GM21515 (cell line): ENCODE data around the gene NEUROD2.

Source experiments
- ATAC-seq: cut with Tn5 transposase; IDR thresholded peaks from one replicate; pipeline ENCODE4 v1.9.1; 2021; ENCODE audit not compliant: unreplicated experiment

NEUROD2 gene

DNA sequence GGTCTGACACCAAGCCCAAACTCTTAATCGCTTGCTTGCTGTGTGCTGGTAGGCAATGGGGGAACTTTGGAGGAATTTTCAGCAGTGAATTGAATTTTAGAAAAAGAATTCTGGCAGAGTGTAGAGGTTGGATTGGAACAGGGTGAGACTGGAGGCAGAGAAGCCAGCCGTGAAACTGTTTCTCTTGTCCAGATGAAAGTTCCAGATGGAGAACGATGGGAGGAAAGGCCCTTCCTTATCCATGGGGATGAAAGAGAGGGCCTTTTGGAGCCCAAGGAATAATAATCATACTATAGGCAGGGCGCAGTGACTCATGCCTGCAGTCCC, 26.0 kb downstream of the NEUROD2 start:
- ATAC-seq, result no peak

GRCh38 chr17:39581071-39581758, 26.5 kb downstream of the NEUROD2 start:
- ATAC-seq, result no peak

DNA sequence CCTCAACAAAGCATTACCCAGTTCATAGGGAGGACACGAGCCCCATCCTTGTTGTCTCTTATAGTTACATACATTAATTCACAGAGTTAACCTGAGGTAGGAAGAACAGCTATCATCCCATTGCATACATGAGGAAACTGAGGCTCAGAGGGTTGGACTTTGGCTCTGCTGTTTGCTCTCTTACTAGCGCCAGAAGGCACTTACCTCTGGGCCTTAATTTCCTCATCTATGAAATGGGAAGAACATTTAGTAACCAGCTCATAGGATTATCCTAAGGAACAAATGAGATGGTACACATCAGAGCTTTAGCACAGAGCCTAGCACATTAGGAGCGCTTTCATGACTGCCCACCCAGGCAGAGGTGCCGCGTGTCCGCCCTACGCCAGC, 27.6 kb downstream of the NEUROD2 start:
- ATAC-seq, result no peak

- ATAC-seq, result no peak
Measured at GRCh38 chr17:39579318-39580081, 28.2 kb downstream of the NEUROD2 start.

GRCh38 chr17:39578272-39578671, 29.4 kb downstream of the NEUROD2 start:
- no peak for ATAC-seq

DNA sequence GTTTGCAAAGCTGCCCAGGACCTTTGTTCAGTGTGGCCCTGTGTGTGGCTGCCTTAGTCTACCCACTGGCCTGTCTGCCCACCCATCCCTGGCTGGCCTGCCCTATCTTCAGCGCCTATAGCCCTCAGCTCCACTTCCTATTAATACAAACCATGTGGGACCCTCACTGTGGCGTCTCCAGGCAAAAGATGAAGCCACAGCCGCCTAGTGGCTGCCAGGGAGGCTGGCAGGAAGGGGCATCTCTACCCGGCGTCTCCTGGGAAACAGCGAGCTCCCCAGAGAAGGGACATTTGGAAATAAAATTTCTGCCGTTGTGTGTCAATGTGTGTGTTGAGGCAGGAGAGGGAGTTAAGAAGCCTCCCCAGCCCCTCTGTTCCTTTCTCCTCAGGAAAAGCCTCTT, 31.5 kb downstream of the NEUROD2 start:
- no peak for ATAC-seq

GRCh38 chr17:39573447-39574298, 34.0 kb downstream of the NEUROD2 start:
- no peak for ATAC-seq

GRCh38 chr17:39572121-39572520, 35.6 kb downstream of the NEUROD2 start:
- ATAC-seq, result no peak

- ATAC-seq, result no peak
Measured at GRCh38 chr17:39569126-39569525, 38.6 kb downstream of the NEUROD2 start.

GRCh38 chr17:39568702-39569101, 39.0 kb downstream of the NEUROD2 start:
- no peak for ATAC-seq

DNA sequence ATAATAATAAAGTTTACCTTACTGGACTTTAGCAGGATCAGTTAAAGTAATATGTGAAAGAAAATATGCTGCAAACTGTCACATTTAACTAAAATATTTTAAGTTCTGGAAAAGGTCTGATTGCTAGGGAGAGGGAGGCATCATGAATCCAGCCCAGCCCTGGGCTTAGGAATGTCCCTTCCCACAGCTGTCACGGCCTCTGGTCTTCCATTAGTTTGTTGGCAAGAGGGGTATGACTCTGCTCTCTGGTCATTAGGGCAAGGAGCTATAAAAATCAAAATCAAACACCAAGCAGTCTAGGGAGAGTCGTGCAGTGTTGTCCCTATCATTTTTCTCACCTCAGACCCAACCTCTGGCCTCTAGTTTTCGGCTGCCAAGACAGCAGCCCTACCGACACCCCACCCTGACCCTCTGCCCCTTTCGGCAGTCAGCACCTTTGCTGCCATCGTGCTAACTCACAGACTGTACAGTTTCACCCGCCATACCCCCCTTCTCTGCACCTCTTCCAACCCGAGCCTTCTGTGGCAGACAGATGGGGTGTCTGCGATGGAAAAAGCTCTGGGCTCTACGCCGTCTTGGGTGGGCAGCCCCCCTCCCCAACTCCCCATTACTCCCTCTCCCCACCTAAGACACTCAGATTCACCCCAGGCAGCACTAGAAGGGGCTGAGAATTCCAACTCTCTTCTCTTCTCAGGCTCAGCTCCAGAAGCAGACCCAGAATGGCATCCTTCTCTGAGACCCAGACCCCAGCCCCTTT, 41.4 kb downstream of the NEUROD2 start:
- no peak for ATAC-seq

DNA sequence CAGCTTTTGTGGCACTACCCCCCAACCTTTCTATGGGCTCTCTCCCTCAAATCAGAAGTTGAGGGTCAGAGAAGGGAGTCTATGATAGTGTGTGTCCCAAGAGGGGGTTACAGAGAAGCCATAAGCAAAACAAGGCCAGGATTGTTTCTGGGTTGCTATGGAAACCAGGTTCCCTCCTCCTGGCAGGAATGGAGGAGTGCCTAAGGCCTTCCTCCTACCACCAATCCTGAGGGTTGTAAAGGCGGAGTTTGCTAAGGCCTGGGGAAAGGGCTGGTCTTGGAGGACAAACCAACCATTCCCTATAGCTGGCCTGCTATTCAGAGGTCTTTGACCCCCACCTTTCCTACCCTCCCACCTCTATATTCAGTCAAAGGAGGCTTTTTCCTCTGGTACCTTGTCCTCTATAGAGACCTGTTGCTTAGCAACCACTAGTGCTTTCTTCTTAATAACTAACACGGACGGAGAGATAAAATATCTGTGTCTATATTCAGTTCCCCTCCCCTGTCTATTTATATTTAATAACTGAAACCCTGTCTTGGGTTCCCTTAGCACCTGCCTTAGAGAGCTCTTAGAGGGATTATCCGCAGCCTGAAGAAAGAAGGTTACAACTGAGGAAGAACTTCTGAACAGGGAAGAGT, 43.4 kb downstream of the NEUROD2 start:
- no peak for ATAC-seq

GRCh38 chr17:39563476-39563875, 44.2 kb downstream of the NEUROD2 start:
- no peak for ATAC-seq

GRCh38 chr17:39562976-39563375, 44.7 kb downstream of the NEUROD2 start:
- ATAC-seq, result no peak

DNA sequence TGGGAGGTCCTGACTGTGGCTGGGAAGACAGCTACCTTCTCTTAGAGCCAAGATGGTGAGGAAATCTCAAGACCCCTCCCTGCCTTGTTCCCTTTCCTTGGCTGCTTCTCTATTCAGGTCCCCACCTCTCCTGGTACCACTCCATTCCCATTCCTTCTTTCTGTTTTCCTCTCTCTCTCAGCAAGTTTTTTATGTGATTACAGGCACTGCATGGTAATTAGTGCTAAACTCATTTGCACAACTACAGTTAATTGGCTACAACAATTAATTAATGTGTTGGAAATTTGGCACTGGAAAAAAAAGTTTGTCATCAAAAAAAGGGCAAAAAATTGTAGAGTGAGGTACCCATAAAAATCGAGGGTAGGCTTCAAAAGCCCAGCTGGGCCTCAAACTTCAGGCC, 45.3 kb downstream of the NEUROD2 start:
- no peak for ATAC-seq

DNA sequence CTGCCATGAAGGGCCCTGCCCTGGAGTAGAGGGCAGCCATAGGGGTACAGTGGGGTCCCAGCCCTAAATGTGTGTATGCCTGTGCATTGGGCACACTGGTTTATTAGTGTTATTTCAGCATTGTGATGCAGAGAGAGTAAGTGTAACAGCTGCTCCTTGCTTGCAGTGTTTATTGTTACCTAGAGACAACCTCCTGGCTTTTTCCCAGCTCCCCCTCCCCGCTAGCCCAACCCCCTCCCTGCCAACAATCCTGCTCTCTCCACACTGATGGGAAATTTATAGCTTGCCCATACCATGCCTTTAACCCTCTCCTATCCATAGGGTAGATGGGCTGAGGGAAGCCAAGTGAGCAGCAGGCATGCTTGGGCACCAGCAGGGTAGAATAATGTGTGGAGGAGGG, 51.3 kb downstream of the NEUROD2 start:
- no peak for ATAC-seq

DNA sequence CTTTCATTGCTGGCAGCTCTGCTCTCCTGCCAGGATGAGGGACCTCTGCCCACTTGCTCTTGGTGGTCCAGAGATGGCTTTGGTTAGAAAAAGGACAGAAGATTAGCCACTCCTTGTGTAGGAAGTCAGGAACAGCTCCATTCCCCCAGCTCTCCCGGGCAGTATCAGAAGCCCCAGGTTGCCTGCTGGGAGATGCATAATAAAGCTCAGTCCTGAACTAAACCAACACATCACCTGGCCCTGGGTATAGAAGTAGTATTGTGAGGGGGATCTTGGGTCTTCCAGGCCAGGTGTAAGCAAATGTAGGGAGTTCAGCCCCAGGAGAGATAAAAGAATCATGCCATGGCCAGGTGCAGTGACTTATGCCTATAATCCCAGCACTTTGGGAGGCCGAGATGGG, 52.4 kb downstream of the NEUROD2 start:
- no peak for ATAC-seq
